K562 (cell line): Measurements from ENCODE around the gene PPP1R14B. TPM values are rescaled to one million over a fixed set of nuclear protein-coding genes. Genes with fewer than 3 reads are reported as not detected.

Experiments used
- ARID4B ChIP-seq: sonication (generic); formaldehyde crosslinking; IDR thresholded peaks from 2 replicates; pipeline ENCODE4 v1.8.0; 2022; ENCODE audit warnings: mild to moderate bottlenecking, missing genetic modification reagents
- ESRRA ChIP-seq: fragments of 450-650 bp; IDR thresholded peaks from 2 replicates; pipeline ENCODE4 v1.6.1; 2014; ENCODE audit warnings: low read depth, mild to moderate bottlenecking, moderate library complexity, borderline replicate concordance
- HIVEP1 ChIP-seq: fragments of 250-450 bp; sonication (Bioruptor Pico); IDR thresholded peaks from 2 replicates; pipeline ENCODE4 v1.4.0; 2020; ENCODE audit warnings: mild to moderate bottlenecking
- POLR2A ChIP-seq: fragments of 450-650 bp; conservative IDR thresholded peaks from 2 replicates; pipeline ENCODE4 v1.6.1; 2016
- RERE ChIP-seq: sonication (generic); formaldehyde crosslinking; IDR thresholded peaks from 2 replicates; pipeline ENCODE4 v1.8.0; 2023; ENCODE audit warnings: missing genetic modification reagents, mild to moderate bottlenecking, borderline replicate concordance
- VEZF1 ChIP-seq: fragments of 200-800 bp; sonication (Bioruptor generic); IDR thresholded peaks from 2 replicates; pipeline ENCODE4 v1.6.1; 2017; ENCODE audit warnings: missing genetic modification characterization, missing compliant biosample characterization
- ZBTB7A ChIP-seq: IDR thresholded peaks from 2 replicates; pipeline ENCODE4 v1.6.1; 2011; ENCODE audit warnings: low read depth, mild to moderate bottlenecking, low read length, moderate library complexity, borderline replicate concordance; ENCODE audit not compliant: control insufficient read depth
- ZKSCAN3 ChIP-seq: fragments of 250-450 bp; sonication (Bioruptor Pico); IDR thresholded peaks from 2 replicates; pipeline ENCODE4 v1.4.0; 2020
- ZNF592 ChIP-seq: fragments of 450-650 bp; IDR thresholded peaks from 2 replicates; pipeline ENCODE4 v1.6.1; 2017; ENCODE audit warnings: antibody characterized with exemption, mild to moderate bottlenecking
- polyA plus RNA-seq, 8 experiments: library from polyadenylated mRNA; depleted of rRNA in 4 of 8; stranded (reverse) in 5 of 8; unstranded in 3 of 8; fragments of >200 nt; fragmentation: Nextera tagmentation in 2 of 8; fragmentation: Illumina TruSeq in 1 of 8; extraction: Ambion mirVana in 2 of 8; extraction: Trizol in 1 of 8; gene quantifications; 2 replicates each; pipeline versions ENCODE4 v1.2.1 to v1.2.3, GENCODE V29; 2011 to 2014; ENCODE audit warnings: inconsistent platforms in 1 of 8, missing spikeins in 1 of 8
- total RNA-seq, 7 experiments: library from RNA; depleted of rRNA in 6 of 7; stranded (reverse); fragments of >200 nt in 6 of 7; fragmentation: Illumina TruSeq in 2 of 7; extraction: Trizol in 2 of 7; gene quantifications; 2 replicates each; pipeline versions ENCODE4 v1.2.1 to v1.2.3, GENCODE V29; 2011 to 2021; ENCODE audit warnings: low replicate concordance in 1 of 7

Gene PPP1R14B
- total and polyA plus RNA-seq, 9 of the 15 experiments (the other 6 are each of a cell fraction or from before 2014, with no cell fraction given): 7.7 to 566 (median 212) TPM

- TF ChIP-seq RERE (CRISPR knock-in tag): no peak
- no peak for TF ChIP-seq HIVEP1 (CRISPR knock-in tag)
- no peak for TF ChIP-seq ZKSCAN3 (CRISPR knock-in tag)
- TF ChIP-seq ESRRA: no peak
- 0 out of 2 replicates have a peak, but pooled peaks have one; percentile 45 for TF ChIP-seq ARID4B (CRISPR knock-in tag)
- peak; percentile 47; the same call in 1 of the 2 replicates for TF ChIP-seq POLR2A
- peak; percentile 94 for TF ChIP-seq VEZF1 (CRISPR knock-in tag)
- TF ChIP-seq ZNF592: 0 out of 2 replicates have a peak, but pooled peaks have one; percentile 24
- peak; percentile 58; the same call in 1 of the 2 replicates for TF ChIP-seq ZBTB7A
Observed at GRCh38 chr11:64233913-64234586, 12.7 kb downstream of the PPP1R14B start, which contains the start of gene VEGFB (continued).
